GOT3 (cell line): ENCODE measurements around the gene MORC4.

Source experiments
- DNase-seq: peaks from one replicate; lab custom pipeline; 2025; ENCODE audit warnings: mixed read lengths; lab: John Stamatoyannopoulos, UW

The MORC4 gene

GRCh38 chrX:106952538-106952937 is 47.5 kb downstream of the MORC4 start:
- DNase-seq = no peak

GRCh38 chrX:106952089-106952488 is 47.9 kb downstream of the MORC4 start:
- no peak for DNase-seq

DNA sequence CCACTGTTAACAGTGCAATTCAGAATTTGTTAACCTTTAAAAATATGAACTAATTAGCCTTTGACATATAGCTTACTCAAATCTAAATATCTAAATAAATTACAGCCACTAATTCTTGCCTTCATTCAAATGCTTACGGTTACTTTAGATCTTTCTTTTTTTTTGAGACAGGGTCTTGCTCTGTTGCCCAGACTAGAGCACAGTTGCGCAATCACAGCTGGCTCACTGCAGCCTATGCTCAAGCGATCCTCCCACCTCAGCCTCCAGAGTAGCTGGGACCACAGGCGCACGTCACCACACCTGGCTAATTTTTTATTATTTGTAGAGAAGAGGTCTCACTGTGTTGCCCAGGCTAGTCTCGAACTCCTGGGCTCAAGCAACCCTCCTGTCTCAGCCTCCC is 48.8 kb downstream of the MORC4 start:
- DNase-seq = no peak

- DNase-seq = no peak
Observed at GRCh38 chrX:106950381-106950780, 49.6 kb downstream of the MORC4 start.

- DNase-seq = no peak
Observed at GRCh38 chrX:106949366-106949765, 50.6 kb downstream of the MORC4 start.

DNA sequence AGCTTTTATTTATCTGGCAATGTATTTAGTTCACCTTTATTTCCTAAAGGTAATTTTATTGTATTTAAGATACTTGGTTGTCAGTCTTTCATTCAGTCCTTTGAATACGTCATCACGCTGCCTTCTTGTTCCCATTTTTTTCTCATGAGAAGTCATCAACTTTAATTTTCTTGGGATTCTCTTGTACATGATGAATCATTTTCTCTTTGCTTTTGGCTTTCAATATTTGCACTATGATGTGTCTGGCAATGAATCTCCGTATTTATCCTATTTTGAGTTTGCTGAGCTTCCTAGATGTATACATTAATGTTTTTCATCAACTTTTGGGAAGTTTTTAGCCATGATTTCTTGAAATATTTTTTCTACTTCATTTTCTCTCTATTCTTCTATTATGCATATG is 51.4 kb downstream of the MORC4 start:
- no peak for DNase-seq

DNA sequence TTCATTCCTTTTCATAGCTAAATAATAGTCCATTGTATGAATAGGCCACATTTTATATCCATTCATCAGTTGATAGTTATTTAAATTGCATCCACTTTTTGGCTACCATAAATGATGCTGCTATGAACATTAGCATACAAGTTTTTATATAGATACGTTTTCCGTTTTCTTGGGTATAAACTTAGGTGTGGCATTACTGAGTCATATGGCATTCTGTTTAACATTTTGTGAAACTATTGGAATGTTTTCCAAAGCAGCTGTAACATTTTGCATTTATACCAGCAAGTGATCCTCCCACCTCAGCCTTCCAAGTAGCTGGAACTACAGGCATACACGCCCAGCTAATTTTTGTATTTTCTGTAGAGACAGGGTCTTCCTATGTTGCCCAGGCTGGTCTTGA is 53.5 kb downstream of the MORC4 start:
- DNase-seq = no peak

DNA sequence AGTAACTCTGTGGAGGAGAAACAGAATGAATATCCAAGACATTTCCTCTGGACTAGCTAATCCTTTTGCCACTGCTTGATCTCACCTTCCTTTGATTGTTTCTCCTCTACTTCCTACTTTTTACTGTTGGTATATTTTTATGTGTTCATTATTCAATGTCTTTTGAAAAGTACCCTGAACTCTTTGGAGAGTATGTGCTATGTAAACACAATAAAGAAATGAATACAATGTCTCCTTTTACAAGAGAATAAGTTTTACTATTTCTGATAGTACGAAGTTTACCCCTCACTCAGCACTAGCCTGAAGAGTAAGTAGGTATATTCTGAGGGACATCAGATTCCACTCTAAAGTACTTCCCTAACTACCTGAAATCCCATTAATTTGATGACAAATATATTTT is 59.9 kb downstream of the MORC4 start:
- DNase-seq = no peak

DNA sequence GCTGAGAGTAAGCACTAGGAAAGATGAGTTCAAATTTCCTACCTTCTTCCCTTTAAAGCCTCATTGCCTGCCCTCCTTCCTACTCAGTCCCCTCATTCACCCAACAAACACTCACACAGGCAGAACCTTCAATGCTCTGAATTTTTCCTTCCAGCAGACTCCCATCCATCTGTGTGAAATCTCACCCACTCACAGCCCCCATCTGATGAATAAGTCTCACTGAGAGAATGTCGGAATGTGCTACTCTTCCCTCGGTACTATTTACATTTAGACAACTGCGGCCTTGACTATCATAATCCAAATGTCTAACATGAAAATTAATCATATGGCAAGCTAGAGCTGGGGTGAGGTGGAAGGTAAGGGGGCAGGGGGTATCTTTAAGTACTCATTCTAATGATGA is 60.4 kb downstream of the MORC4 start:
- no peak for DNase-seq

DNA sequence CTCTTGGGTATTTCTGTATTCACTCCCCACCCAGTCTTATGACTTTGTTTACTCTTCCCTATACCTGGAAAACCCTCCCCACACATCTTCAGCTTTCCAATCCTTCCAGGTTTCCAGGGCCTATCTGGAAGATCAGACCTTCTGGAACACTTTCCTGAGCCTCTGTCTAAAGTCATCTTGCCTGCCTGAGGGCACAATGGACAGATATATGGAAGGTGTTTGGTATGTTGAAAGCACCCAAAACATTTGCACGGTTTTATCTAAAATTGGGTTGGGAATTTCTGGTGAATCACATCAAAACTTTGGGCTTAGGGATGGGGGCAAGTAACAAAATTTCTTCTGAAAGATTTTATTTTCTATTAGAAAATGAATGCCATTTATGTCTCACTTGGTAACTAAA is 63.8 kb downstream of the MORC4 start:
- DNase-seq = no peak

- DNase-seq = no peak
Observed at GRCh38 chrX:106935175-106935574, 64.8 kb downstream of the MORC4 start.

GRCh38 chrX:106933538-106933961 is 66.5 kb downstream of the MORC4 start:
- no peak for DNase-seq

- DNase-seq = no peak
Observed at GRCh38 chrX:106932960-106933537, 67.0 kb downstream of the MORC4 start.

DNA sequence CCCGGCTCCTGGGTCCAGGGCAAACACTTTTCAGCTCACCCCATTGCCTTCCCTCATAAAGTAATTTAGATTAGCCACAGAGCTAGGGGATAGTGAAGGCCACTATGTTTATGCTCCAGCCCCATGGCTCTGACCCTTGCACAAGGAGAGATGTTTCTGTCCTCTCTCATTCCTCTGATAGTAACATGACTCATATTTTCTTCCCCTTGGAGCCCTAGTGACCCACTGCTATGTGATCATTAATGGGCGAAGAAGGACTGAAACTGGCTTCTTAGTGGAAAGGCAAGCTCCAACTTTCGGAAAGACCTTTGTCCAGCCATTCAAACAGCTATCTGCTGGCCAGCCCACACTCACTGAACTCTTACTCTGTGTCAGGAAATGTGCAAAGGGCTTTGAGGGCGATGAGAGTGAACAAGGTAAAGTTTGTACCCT is 67.5 kb downstream of the MORC4 start:
- no peak for DNase-seq

DNA sequence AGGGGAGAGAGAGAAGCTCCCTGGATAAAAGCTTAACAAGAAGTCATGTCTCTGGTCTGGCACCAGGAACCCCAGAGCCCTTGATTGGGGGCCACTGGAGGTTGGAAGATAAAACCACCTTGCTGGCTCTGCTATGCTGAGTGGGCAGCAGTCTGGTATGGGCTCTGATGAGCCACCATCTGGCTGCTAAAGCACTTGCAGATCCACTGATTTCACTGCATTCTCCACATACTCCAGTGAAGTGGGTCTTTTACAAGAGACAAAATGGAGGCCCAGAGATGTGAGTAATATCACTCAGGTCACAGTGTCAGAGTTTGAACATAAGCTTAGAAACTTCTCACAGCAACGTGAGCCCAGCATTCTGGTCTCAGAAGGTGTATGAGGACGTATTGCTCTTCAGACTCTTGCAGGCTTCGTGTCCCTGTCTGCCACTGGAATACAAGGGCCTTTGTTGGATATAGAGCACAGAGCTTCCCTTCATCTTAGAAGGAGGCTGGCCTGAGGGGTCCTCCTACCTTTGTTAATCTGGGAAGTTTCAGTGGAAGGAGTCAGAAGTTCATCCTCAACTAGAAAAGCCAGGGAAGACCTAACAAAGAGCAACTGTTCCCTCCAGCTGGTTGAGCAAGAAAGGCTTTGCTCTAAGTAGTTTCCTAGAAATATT is 68.1 kb downstream of the MORC4 start:
- DNase-seq = no peak

- no peak for DNase-seq
Observed at GRCh38 chrX:106928227-106928626, 71.8 kb downstream of the MORC4 start.

DNA sequence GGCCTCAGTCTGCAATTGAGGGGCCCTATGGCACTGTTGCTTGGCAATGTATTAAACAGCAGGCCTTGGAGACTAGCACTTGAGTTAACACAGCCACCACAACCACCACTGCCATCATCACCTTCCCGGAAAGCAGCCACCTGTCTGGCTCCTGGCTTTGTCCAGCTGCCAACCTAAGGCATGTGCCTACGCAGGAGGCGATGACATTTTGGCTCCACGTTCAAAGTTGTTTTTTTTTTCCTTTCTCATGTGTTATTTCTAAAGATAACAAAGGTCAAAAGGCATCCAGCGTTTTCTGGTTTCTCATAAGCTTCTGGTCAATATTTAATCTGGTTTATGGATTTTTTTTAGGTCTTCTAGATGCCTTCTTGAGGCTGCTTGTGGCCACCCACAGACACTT is 72.3 kb downstream of the MORC4 start:
- no peak for DNase-seq

DNA sequence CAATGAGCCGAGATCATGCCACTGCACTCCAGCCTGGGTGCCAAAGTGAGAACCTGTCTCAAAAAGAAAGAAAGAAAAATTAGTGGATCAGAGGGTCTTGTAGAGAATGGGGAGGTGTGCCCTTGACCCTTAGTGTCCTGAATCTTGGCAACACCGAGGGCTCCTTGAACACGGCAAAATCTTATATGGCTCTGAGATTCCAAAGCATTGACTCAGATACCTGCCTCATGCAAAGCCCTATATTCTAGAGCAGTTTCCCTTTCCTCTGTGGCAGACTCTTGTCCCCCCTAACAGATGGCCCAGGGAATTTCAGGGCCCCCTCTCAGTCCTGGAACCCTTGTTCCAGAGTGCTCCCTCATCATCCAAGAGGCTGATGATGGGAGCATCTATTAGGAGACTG is 73.0 kb downstream of the MORC4 start:
- no peak for DNase-seq

- no peak for DNase-seq
Observed at GRCh38 chrX:106921637-106922036, 78.4 kb downstream of the MORC4 start.

- no peak for DNase-seq
Observed at GRCh38 chrX:106919932-106920452, 80.0 kb downstream of the MORC4 start, which contains the start of gene CLDN2. CLDN2 (plus strand) TSS chrX:106920402; CDS start chrX:106928229, 7,827 bp downstream.

DNA sequence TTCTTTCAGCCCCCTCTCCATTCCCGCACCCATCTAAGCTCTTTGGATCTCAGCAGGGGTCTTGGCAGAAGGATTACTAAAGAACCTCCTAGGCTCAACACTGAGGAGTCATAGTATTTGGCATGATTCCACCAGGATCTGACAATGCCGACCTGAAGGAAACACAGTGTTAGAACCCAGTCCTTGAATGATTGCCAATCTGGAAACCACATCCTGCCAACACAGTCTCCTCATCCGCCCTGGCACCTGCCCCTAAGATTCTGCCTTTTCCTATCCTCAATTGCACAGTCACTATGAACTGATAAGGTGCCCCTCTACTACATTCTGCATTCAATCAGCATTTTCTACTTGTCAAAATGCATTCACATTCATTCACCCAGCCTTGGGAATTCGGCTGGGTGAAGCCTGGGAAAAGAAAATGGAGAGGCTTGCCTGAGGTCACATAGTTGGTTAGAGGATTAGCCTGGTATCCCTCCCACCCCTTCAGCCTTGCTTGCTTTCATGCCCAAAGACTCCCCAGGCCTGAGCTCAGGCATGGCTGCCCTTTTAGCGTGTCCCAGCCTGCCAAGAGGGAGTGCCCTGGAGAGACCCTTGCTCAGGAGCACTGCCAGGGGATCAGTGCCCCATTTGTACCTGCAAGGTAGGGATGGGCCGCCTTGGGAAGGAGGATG is 82.0 kb downstream of the MORC4 start:
- no peak for DNase-seq

DNA sequence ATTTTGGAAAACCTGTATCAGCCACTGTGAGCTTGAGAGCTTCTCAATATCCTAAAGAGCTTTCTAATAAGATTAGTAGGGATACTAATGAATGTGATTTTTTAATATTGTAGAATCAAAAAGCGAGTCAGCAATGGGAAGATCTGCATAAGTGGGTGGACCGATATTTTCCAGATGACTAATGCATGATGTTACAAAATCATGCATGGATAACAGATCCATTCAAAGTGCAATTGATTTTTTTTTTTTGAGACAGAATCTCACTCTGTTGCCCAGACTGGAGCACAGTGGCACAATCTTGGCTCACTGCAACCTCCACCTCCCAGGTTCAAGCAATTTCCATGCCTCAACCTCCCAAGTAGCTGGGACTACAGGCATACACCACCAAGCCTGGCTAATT is 87.1 kb downstream of the MORC4 start:
- no peak for DNase-seq

DNA sequence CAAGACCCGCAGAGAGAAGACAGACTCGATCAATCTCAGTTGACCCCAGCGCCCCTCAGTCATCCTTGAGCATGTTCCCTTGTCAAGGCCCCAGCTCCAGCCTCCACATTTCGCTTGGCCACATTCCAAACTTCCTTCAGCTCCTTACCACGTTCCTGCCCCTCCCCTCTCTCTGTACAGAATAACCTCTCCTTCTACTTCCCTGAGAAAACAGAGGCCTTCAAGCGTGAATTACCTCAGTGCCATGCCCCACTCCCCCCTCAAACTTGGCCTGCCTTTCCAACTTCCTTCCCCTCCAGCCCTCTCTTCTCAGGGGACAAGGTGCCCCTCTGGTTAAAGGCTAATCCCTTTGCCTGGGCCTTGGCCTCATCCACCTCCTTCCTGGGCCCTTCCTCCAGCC is 93.7 kb downstream of the MORC4 start:
- DNase-seq = no peak
